K562 treated with DMSO at 1 percent for 48 hours (cell line): ENCODE data around the gene B4GALT3. TPM values are rescaled to one million over a fixed set of nuclear protein-coding genes. Genes with fewer than 3 reads are reported as not detected.

Source experiments
- total RNA-seq: library from RNA; unstranded; fragments of 300-600 nt; gene quantifications from 2 replicates; pipeline ENCODE4 v1.2.3, GENCODE V29; 2022; ENCODE audit warnings: low replicate concordance; ENCODE audit errors: extremely low read depth

The B4GALT3 gene
- total RNA-seq = not detected in 2 replicates

GRCh38 chr1:161177112-161177935, at the start of gene B4GALT3:
Gene B4GALT3 (minus strand): TSS chr1:161177507. CDS start chr1:161176060, 1,447 bp downstream.

DNA sequence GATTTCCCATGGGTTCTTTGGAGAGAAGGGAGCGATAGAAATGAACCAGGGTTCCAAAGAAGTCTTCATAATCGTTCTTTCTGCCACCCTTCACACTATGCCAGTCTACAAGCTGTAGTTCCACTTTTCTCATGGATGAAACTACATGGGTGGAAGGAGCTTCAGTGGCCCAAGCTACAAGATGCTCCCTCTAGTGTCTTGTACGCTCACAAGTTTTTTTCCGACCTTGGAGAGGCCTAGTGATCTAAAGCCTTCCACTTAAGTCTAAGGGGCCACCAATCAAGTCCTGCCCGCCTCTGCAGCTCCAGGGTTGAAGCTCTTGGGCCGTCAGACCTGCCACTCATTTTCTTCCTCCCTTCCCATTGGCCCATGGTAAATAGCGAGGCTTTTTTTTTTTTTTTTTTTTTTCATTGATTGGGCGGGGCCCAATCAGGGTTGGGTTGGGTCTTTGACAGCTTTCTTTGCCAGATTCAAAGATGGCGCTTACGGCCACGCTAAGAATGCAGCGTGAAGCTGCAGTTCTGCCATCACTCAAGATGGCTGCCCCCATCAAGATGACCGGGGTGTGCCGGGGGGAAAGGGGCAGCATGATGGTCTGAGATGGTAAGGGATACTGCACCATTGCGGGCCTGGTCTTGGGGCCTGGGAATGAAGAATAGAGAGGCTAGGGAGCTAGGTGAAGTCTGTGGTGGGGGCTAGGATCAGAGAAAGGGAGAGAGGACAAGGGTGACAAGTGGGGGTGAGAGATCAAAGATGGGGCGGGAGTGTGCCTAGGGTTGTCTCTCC, 48.4 kb upstream of the B4GALT3 start, which contains the start of gene TOMM40L:
Gene TOMM40L (plus strand): TSS at position 527 of the 786 bp plus-strand sequence. CDS start 430 bp downstream, outside the sequence.

GRCh38 chr1:161215076-161215475, 37.8 kb upstream of the B4GALT3 start, which contains the start of gene FCER1G:
Gene FCER1G (plus strand): TSS chr1:161215295. CDS start chr1:161215322, 27 bp downstream.

GRCh38 chr1:161201836-161202712, 24.8 kb upstream of the B4GALT3 start, which contains the start of gene NDUFS2:
Gene NDUFS2 (plus strand): TSS chr1:161202367. CDS start chr1:161202386, 19 bp downstream.

DNA sequence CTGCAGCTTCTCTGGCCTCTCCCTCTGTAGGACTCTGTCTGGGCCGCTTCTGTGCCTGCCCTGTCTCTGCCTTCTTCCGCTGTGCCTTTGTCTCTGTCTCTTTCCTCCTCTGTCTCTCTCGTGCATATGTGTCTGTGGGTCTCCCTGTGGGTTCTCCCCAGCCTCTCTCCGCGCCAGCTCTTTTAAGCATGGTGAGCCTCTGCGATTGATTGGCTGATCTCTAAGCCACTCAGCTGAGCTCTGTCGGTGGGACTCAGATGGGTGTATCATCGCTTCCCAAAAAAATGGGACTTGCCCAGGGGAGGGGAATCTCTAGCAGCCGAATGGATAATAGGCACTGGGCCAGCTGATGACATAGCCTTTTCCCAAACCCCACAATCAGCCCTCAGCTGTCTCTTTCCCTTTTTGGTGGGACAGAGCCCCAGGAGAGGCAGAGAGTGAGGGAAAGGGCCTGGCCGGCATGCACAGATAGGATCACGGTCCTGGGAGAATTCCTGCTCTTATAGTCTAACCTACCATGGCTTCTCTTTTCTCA, 21.7 kb upstream of the B4GALT3 start, which contains the start of gene ADAMTS4:
Gene ADAMTS4 (minus strand): TSS at position 158 of the 535 bp plus-strand sequence. CDS start 427 bp downstream, outside the sequence.

DNA sequence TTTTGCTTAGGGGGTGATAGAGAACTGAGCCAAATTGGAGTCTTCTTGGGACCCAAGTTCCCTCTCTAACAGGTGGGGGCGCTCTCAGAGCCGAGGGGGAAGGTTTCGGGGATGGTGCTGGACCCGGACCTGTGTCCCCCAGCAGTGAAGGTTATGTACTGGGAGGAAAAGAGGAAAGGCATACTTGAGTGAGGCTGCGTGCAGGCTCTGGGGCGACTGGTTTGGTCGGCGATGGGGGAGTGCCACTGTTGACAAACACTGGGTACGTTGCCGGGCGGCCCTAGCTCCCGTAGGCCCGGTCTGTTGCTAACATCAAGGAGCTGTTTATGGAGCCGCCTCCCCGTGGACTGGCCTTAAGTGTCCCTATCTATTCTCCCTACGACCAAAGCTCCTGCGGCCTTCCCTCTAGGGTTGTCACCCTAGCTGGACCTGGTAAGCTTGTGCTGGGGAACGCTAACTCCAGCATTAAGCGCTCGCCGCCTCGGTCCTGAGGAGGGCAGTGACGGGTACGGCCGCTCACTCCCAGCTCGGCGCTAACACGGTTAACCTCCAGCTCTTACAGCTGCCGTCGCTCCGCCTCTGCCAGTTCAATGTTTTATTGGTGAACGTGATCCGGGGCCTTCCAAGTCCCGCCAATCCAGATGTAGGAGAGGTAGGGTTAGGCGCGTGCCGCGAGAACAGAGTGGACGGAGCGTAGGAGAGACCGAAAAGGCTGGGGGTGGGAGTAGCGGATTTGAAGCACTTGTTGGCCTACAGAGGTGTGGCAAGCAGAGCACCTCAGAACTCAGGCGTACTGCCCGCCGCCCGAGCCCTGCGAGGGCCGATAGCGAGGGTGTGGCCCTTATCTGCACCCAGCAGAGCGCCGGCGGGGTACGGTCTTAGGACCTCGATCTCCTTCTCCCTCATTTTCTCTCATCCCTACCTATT, 11.3 kb downstream of the B4GALT3 start, which contains the start of gene PPOX:
Gene PPOX (plus strand): TSS at position 685 of the 927 bp plus-strand sequence. CDS start 422 bp downstream, outside the sequence.

DNA sequence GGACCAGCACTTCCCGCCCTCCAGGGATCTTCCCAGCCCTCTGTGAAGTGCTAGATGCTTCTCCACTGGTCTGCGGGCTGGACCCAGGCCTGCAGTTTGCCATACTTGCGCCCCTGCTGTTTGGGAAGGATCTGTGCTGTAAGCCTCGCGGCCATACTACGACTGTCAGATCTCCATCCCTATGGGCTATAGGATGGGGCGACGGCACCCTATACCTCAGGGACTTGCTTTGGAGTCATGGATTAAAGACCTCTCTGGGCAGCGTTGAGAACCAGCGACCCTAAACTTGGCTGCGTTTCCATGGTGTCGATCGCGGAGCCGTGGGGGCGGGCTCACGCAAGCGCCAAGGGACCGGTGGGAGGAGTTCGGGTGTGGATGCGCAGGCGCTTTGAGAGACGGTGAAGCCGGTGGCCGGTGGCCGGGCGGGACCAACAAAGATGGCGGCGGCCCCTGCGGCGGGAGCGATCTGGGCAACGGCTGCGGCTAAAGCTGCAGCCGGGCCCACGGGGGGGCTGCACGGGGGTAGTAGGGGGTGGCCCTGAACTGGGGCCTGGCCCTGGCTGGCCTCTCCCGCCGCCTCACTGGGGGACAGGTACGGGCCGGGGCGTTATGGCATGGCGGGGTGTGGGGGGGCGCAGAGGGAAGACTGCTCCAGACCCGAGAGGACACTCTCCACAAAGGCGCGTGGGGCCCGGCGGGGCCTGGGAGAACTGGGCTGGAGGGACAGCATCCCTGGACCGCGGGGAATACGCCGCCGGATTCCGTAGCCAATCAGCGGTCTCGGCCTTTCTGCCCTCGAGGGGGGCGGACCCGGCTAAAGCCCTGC, 18.0 kb downstream of the B4GALT3 start, which contains the start of gene USP21:
Gene USP21 (plus strand): TSS at position 414 of the 826 bp plus-strand sequence. CDS start 1,141 bp downstream, outside the sequence.

GRCh38 chr1:161153682-161154337, 23.5 kb downstream of the B4GALT3 start, which contains the start of gene UFC1:
Gene UFC1 (plus strand): TSS chr1:161153978. CDS start chr1:161153998, 20 bp downstream.

GRCh38 chr1:161132410-161133219, 44.7 kb downstream of the B4GALT3 start, which contains the start of gene DEDD:
Gene DEDD (minus strand): TSS chr1:161132667. CDS start chr1:161124462, 8,205 bp downstream.

Other genes with a start within 250 kb of the B4GALT3 start
- gene ITLN2, start 222.7 kb downstream of the B4GALT3 start, total RNA-seq = not detected in 2 replicates
- not detected in 2 replicates for gene F11R, start 156.4 kb downstream of the B4GALT3 start, total RNA-seq
- gene TSTD1, start 138.5 kb downstream of the B4GALT3 start, total RNA-seq = not detected in 2 replicates
- gene USF1, start 131.5 kb downstream of the B4GALT3 start, total RNA-seq = not detected in 2 replicates
- gene ARHGAP30, start 107.6 kb downstream of the B4GALT3 start, total RNA-seq = not detected in 2 replicates
- gene NECTIN4, start 87.9 kb downstream of the B4GALT3 start, total RNA-seq = not detected in 2 replicates
- not detected in 2 replicates for gene KLHDC9, start 79.1 kb downstream of the B4GALT3 start, total RNA-seq
- not detected in 2 replicates for gene PFDN2, start 59.5 kb downstream of the B4GALT3 start, total RNA-seq
- not detected in 2 replicates for gene NIT1, start 59.4 kb downstream of the B4GALT3 start, total RNA-seq
- not detected in 2 replicates for gene DEDD, start 44.8 kb downstream of the B4GALT3 start, total RNA-seq
- gene UFC1, start 23.5 kb downstream of the B4GALT3 start, total RNA-seq = 444 TPM in 1 of 2 replicates, not detected in the other
- gene USP21, start 18.0 kb downstream of the B4GALT3 start, total RNA-seq = not detected in 2 replicates
- gene PPOX, start 11.1 kb downstream of the B4GALT3 start, total RNA-seq = not detected in 2 replicates
- gene ADAMTS4, start 21.5 kb upstream of the B4GALT3 start, total RNA-seq = not detected in 2 replicates
- gene NDUFS2, start 24.9 kb upstream of the B4GALT3 start, total RNA-seq = not detected in 2 replicates
- gene FCER1G, start 37.8 kb upstream of the B4GALT3 start, total RNA-seq = not detected in 2 replicates
- gene APOA2, start 46.1 kb upstream of the B4GALT3 start, total RNA-seq = not detected in 2 replicates
- gene TOMM40L, start 48.6 kb upstream of the B4GALT3 start, total RNA-seq = not detected in 2 replicates
- gene NR1I3, start 60.7 kb upstream of the B4GALT3 start, total RNA-seq = not detected in 2 replicates
- gene PCP4L1, start 81.2 kb upstream of the B4GALT3 start, total RNA-seq = not detected in 2 replicates
- not detected in 2 replicates for gene MPZ, start 132.5 kb upstream of the B4GALT3 start, total RNA-seq
- gene SDHC, start 136.9 kb upstream of the B4GALT3 start, total RNA-seq = not detected in 2 replicates
- not detected in 2 replicates for gene CFAP126, start 190.4 kb upstream of the B4GALT3 start, total RNA-seq